Cardiac atrium fibroblast (primary cell): Measurements from ENCODE around the gene ACYP2. TPM values are rescaled to one million over a fixed set of nuclear protein-coding genes. Genes with fewer than 3 reads are reported as not detected.

Experiments
- total RNA-seq: library from RNA; depleted of rRNA; stranded (reverse); fragments of >200 nt; gene quantifications from 2 replicates; pipeline ENCODE4 v1.2.3, GENCODE V29; 2015

Gene ACYP2
- total RNA-seq = 8.5 and 13.8 TPM in 2 replicates

GRCh38 chr2:54115284-54116137, at the start of gene ACYP2:
ACYP2 (plus strand) TSS chr2:54115615.

GRCh38 chr2:54256091-54256694, 140.8 kb downstream of the ACYP2 start, which contains the start of gene TSPYL6:
TSPYL6 (minus strand) TSS chr2:54256229; CDS start chr2:54256151, 78 bp downstream.

Other genes starting within 250 kb of the ACYP2 start
- 14.8 and 30.3 TPM in 2 replicates for gene PSME4, start 144.6 kb upstream of the ACYP2 start, total RNA-seq
- gene TSPYL6, start 140.6 kb downstream of the ACYP2 start, total RNA-seq = not detected in 2 replicates